Bone marrow (tissue), 2 donors: ENCODE measurements around the gene SCAANT1.
A peak's percentile ranks its signal among the peaks of the same experiment; 100 is the strongest.

Experiments used
- DNase-seq, 2 donors: peaks; one replicate each; lab custom pipeline; 2025; lab: John Stamatoyannopoulos, UW

Gene SCAANT1

GRCh38 chr3:63900459-63900858, 11.7 kb downstream of the SCAANT1 start:
- DNase-seq = peak in 1 of 2 donors; percentile 20

- DNase-seq = no peak
Measured at GRCh38 chr3:63900010-63900409, 12.2 kb downstream of the SCAANT1 start.

GRCh38 chr3:63896332-63897030, 15.7 kb downstream of the SCAANT1 start:
- no peak for DNase-seq

- DNase-seq = no peak
Measured at GRCh38 chr3:63895422-63896189, 16.6 kb downstream of the SCAANT1 start.

- DNase-seq = no peak
Measured at GRCh38 chr3:63892773-63893352, 19.3 kb downstream of the SCAANT1 start.

- DNase-seq = no peak
Measured at GRCh38 chr3:63891518-63891917, 20.7 kb downstream of the SCAANT1 start.

GRCh38 chr3:63886858-63887257, 25.3 kb downstream of the SCAANT1 start:
- no peak for DNase-seq

- no peak for DNase-seq
Measured at GRCh38 chr3:63880653-63881052, 31.5 kb downstream of the SCAANT1 start.

GRCh38 chr3:63878394-63879060, 33.7 kb downstream of the SCAANT1 start:
- no peak for DNase-seq

- no peak for DNase-seq
Measured at GRCh38 chr3:63877737-63878393, 34.3 kb downstream of the SCAANT1 start.

- DNase-seq = no peak
Measured at GRCh38 chr3:63876260-63876659, 35.9 kb downstream of the SCAANT1 start.

- DNase-seq = no peak
Measured at GRCh38 chr3:63875510-63875909, 36.7 kb downstream of the SCAANT1 start.

GRCh38 chr3:63874769-63875168, 37.4 kb downstream of the SCAANT1 start:
- DNase-seq = no peak

GRCh38 chr3:63872135-63872924, 39.9 kb downstream of the SCAANT1 start:
- no peak for DNase-seq

GRCh38 chr3:63870615-63871005, 41.6 kb downstream of the SCAANT1 start:
- no peak for DNase-seq

- no peak for DNase-seq
Measured at GRCh38 chr3:63869940-63870614, 42.1 kb downstream of the SCAANT1 start.

- no peak for DNase-seq
Measured at GRCh38 chr3:63867225-63867624, 45.0 kb downstream of the SCAANT1 start.

GRCh38 chr3:63864965-63865327, 47.2 kb downstream of the SCAANT1 start:
- DNase-seq = no peak

- DNase-seq = peak; percentile 22 to 49
Measured at GRCh38 chr3:63864008-63864964, 47.9 kb downstream of the SCAANT1 start.
